Measurements from ENCODE around the gene FBXL14. TPM values are rescaled to one million over a fixed set of nuclear protein-coding genes. Genes with fewer than 3 reads are reported as not detected.

FBXL14 gene
- total and polyA plus RNA-seq, 9 of the 15 experiments (the other 6 are each of a cell fraction or from before 2014, with no cell fraction given): 0.13 to 9.8 (median 3.3) TPM

DNA sequence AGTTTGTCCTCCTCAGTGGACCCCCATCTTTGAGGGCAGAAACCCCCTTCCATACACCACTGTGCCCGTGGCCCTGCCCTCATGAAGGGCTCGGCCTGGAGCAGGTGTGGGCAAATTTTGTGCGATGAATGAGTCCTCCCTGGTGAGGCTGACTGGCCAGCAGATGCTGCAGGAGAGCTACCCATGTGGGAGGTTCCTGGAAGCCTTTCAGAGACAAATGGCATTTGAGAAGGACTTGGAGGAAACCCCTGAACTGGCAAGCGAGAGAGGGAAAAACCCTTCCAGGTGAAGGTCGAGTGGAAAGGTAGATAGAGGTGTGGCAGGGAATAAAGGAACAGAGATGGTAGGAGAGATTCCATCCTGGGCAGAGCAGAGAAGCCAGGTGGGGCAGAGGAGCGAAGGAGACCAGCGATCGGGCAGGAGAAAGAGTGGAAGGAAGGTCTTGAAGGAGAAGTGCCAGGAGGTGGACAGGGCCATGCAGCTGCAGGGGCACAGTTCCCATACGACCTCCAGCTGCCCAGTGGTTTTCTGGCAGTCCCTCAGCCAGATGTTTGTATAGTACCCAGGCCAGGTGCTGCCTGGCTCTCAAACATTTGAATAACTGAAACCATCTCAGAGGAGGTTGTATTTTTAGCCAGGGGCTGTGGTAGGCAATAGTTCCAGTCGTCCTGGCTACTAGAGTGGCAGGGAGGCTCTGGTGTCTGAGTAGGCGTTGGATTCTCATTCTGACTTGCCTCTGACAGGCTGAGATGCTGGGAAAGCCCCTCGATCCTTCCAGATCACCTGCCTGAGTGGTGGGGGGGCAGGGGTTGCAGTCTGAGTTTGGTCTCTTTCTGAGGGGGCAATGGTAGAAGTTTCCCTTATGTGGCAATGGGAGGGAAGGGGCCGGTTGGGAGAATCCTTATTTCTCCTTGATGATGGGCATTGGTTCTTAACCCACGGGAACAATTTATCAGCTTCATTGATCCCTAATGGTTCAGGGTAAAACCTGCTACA lies 40.1 kb downstream of the FBXL14 start:
- CTCF ChIA-PET (ENCODE audit: low intra/inter-chr PET ratio): no interaction called here
- H3K4me3 ChIP-seq: no peak overlapping the region
- WGBS (ENCODE audit: insufficient coverage, low coverage, missing lambda C conversion rate): 75% methylated on average over 4 of the region's 14 CpGs
- no peak overlapping the region for H3K9ac ChIP-seq (ENCODE audit: insufficient read depth in 1 of 2, low read depth in 2 of 2, low read length in 2 of 2)
- no peak overlapping the region for H3K4me2 ChIP-seq (ENCODE audit: insufficient read depth, low read length)
- H4K20me1 ChIP-seq (replicated peaks; ENCODE audit: control insufficient read depth, insufficient read depth, low read length): no peaks in the 10 kb centered on the region
- no peaks in the 10 kb centered on the region for H3K27me3 ChIP-seq (ENCODE audit: control insufficient read depth in 2 of 2, insufficient read depth in 2 of 2, low read length in 2 of 2)
- no peaks in the 10 kb centered on the region; a peak in 1 of 5 replicates for H3K4me1 ChIP-seq (replicated peaks in 1 of 2; ENCODE audit: control insufficient read depth in 2 of 2, insufficient read depth in 2 of 2, low read length in 2 of 2)
- POLR2A ChIA-PET: no interaction called here
- FAIRE-seq (no peak), DNase-seq (ENCODE audit: extremely low read depth in 1 of 4, low spot score in 3 of 4) (no peak), ATAC-seq (no peak)
- H3K27ac ChIP-seq (ENCODE audit: extremely low read depth, low read depth, low read length): no peak overlapping the region
- no peaks in the 10 kb centered on the region for H3K36me3 ChIP-seq (ENCODE audit: control insufficient read depth, insufficient read depth, low read length)
- no TSS peak for BruUV-seq (replicated peaks)
- no peaks in the 10 kb centered on the region for H3K79me2 ChIP-seq (ENCODE audit: control insufficient read depth, insufficient read depth, low read length)
- H2AFZ ChIP-seq (ENCODE audit: low read depth, low read length): no peak overlapping the region
- H3K9me1 ChIP-seq (ENCODE audit: control insufficient read depth, insufficient read depth, low read length): no peaks in the 10 kb centered on the region
- in situ Hi-C loops (cut with MboI): no loop called here
- intact Hi-C loops (cut with micrococcal nuclease): no loop called here
- no peaks in the 10 kb centered on the region for H3K9me3 ChIP-seq (replicated peaks; ENCODE audit: control insufficient read depth, insufficient read depth, low read depth, low read length)
- no peak for TF ChIP-seq HEY1 (CRISPR knock-in tag; IDR thresholded peaks at IDR 0.05; ENCODE audit: borderline replicate concordance)
- TF ChIP-seq GABPA (tag; conservative IDR thresholded peaks at IDR 0.05; ENCODE audit: low read depth): no peak
- TF ChIP-seq ZNF217 (CRISPR knock-in tag; IDR thresholded peaks at IDR 0.05): no peak
- no peak for TF ChIP-seq ZNF232 (CRISPR knock-in tag; IDR thresholded peaks at IDR 0.05)
- TF ChIP-seq CHD7 (IDR thresholded peaks at IDR 0.05; ENCODE audit: low read depth, low read length): no peak
- no peak for TF ChIP-seq OTX1 (CRISPR knock-in tag; IDR thresholded peaks at IDR 0.05)
- no peak for TF ChIP-seq HDAC3 (IDR thresholded peaks at IDR 0.05; ENCODE audit: borderline replicate concordance, partially characterized antibody)
- no peak for TF ChIP-seq ZC3H4 (CRISPR knock-in tag; IDR thresholded peaks at IDR 0.05; ENCODE audit: borderline replicate concordance)
- no peak for TF ChIP-seq POLR2G (IDR thresholded peaks at IDR 0.05; ENCODE audit: low read depth, low read length)
- TF ChIP-seq XRCC3 (IDR thresholded peaks at IDR 0.05): no peak
- TF ChIP-seq ZNF584 (CRISPR knock-in tag; IDR thresholded peaks at IDR 0.05; ENCODE audit: low read depth): no peak
